Osteocyte (in vitro differentiated cells): ENCODE data around the gene THOC5. TPM values are rescaled to one million over a fixed set of nuclear protein-coding genes. Genes with fewer than 3 reads are reported as not detected.
A peak's percentile ranks its signal among the peaks of the same experiment; 100 is the strongest.

ENCODE experiments used
- DNase-seq: peaks from one replicate; pipeline ENCODE4 v3.0.0; 2021; ENCODE audit warnings: mixed read lengths; ENCODE audit not compliant: unreplicated experiment; ENCODE audit errors: extremely low spot score
- H3K27ac Mint-ChIP-seq: one replicate; pipeline ENCODE4 v1.8.0; 2021; ENCODE audit warnings: mild to moderate bottlenecking, mixed read lengths; ENCODE audit not compliant: unreplicated experiment
- H3K27me3 Mint-ChIP-seq: one replicate; pipeline ENCODE4 v1.8.0; 2021; ENCODE audit warnings: mixed read lengths; ENCODE audit not compliant: unreplicated experiment
- H3K36me3 Mint-ChIP-seq: one replicate; pipeline ENCODE4 v1.8.0; 2021; ENCODE audit warnings: mixed read lengths; ENCODE audit not compliant: unreplicated experiment
- H3K4me1 Mint-ChIP-seq: one replicate; pipeline ENCODE4 v1.8.0; 2021; ENCODE audit warnings: mixed read lengths; ENCODE audit not compliant: unreplicated experiment
- H3K4me3 Mint-ChIP-seq: one replicate; pipeline ENCODE4 v1.8.0; 2021; ENCODE audit warnings: mild to moderate bottlenecking, moderate library complexity, mixed read lengths; ENCODE audit not compliant: unreplicated experiment
- H3K9me3 Mint-ChIP-seq: one replicate; pipeline ENCODE4 v1.8.0; 2021; ENCODE audit warnings: mixed read lengths; ENCODE audit not compliant: unreplicated experiment
- total RNA-seq: library from RNA; stranded (reverse); gene quantifications from 2 replicates; pipeline ENCODE4 v1.2.1, GENCODE V29; 2021
- TF ChIP-seq, protein P1 (sequence below): fragments of 200-600 bp; sonication (generic); IDR thresholded peaks from 2 replicates; pipeline ENCODE4 v1.5.0; 2021; ENCODE audit warnings: antibody characterized with exemption, mild to moderate bottlenecking, moderate library complexity

The THOC5 gene
- total RNA-seq, 1 donor from 2014 or later, result 60.0 TPM

DNA sequence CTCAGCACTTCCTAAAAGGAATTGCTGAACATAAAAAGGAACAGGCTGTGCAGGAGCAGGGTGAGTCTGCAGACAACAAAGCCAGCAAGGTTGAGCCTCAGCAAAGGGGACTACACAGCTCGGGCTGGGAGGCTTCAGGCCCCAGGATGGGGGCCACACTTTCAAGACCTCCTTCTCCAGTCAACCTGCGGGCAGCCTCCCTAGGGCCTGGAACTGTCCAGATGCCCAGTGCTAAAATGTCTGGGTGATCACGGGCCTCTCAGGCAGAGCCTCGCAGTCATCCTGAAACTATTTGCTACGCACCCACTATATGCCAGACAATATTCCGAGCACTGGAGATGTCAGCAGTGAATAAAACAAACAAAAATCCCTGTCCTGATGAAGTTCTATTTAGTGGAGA is 77.4 kb downstream of the THOC5 start:
- Mint-ChIP-seq H3K4me3 (no peak overlapping the region), H3K4me1 (peaks cover 11% of the 10 kb centered on the region), H3K9me3 (no peaks in the 10 kb centered on the region), H3K27me3 (peaks cover 48% of the 10 kb centered on the region), H3K27ac (no peak overlapping the region), H3K36me3 (no peaks in the 10 kb centered on the region)
- TF ChIP-seq, protein P1, sequence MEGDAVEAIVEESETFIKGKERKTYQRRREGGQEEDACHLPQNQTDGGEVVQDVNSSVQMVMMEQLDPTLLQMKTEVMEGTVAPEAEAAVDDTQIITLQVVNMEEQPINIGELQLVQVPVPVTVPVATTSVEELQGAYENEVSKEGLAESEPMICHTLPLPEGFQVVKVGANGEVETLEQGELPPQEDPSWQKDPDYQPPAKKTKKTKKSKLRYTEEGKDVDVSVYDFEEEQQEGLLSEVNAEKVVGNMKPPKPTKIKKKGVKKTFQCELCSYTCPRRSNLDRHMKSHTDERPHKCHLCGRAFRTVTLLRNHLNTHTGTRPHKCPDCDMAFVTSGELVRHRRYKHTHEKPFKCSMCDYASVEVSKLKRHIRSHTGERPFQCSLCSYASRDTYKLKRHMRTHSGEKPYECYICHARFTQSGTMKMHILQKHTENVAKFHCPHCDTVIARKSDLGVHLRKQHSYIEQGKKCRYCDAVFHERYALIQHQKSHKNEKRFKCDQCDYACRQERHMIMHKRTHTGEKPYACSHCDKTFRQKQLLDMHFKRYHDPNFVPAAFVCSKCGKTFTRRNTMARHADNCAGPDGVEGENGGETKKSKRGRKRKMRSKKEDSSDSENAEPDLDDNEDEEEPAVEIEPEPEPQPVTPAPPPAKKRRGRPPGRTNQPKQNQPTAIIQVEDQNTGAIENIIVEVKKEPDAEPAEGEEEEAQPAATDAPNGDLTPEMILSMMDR, result no peak
- DNase-seq, result no peak

DNA sequence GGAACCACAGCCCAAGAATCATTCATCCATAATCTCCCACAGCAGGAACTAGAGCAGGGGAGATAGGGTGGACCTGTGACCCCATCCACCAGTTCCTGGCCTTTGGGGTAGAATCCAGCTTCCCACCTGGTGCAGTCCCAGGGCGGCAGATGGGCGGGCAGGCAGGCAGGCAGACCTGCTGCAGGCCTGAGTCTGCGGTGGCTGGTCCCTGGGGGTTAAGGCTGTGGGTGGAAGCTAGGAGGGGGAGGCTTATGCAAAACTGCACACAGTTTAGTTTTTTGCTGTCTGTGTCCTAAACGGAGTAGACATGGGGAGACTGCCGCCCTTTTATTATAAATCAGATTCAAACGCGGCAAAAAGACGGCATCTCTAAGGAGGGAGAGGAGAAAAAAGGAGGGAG is 78.0 kb downstream of the THOC5 start:
- H3K27me3 Mint-ChIP-seq, result peaks cover 52% of the 10 kb centered on the region
- H3K27ac Mint-ChIP-seq, result no peak overlapping the region
- H3K4me3 Mint-ChIP-seq, result no peak overlapping the region
- H3K36me3 Mint-ChIP-seq, result no peaks in the 10 kb centered on the region
- peaks cover 13% of the 10 kb centered on the region for H3K4me1 Mint-ChIP-seq
- no peak for DNase-seq
- no peaks in the 10 kb centered on the region for H3K9me3 Mint-ChIP-seq
- TF ChIP-seq, protein P1, result no peak

DNA sequence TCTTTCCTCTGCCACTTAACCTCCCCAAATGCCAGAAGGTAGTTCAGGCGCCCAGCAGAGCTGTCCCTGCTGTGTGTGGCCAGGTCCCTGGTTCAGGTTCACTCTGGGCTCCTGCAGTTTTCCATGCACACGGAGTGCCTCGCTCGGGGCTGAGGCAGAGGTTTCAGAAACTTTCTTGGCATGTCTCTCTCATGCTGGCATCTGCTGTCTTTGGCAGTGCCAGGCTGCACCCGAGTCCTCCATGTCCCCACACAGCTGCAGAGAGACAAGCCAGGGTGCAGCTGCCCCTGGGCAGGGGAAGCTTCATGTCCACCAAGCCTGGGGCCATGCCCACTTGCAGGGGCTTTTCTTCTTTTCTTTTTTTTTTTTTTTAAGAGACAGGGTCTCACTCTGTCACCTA is 80.6 kb downstream of the THOC5 start:
- Mint-ChIP-seq H3K27me3 (peaks cover 52% of the 10 kb centered on the region), H3K4me3 (no peak overlapping the region), H3K36me3 (no peaks in the 10 kb centered on the region), H3K4me1 (peaks cover 11% of the 10 kb centered on the region), H3K27ac (no peak overlapping the region), H3K9me3 (no peaks in the 10 kb centered on the region)
- TF ChIP-seq, protein P1, result no peak
- no peak for DNase-seq

DNA sequence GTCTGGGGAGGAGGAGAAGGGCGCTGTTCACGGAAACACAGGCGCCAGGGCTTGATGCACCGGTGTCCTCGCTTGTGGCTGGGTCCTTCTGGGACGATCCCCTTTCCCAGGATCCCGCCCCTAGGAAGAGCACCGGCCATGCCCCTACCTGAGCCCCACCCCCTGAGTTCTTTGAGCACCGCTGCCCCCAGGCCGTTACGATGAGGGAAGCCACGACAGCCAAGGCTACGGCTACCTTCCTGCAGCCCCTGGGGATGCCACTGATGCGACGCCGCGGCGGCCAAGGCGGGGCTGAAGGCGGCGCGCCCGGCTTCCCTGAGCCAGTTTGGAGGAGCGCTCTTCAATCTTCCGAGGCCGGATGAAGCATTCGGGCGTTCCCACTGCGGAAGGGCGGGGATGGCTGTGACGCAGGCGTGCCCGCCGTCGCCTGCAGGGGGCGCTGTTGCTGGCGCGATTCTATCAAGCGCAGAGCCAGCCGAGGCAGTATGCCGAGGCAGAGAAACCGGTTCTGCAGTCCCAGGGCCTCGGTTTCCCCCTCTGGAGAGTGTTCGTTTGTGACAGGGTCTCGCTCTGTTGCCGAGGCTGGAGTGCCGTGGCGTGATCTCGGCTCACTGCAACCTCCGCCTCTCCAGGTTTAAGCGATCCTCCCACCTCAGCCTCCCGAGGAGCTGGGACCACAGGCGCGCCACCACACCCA is 83.2 kb downstream of the THOC5 start:
- Mint-ChIP-seq H3K4me1 (peaks cover 11% of the 10 kb centered on the region), H3K27me3 (peaks cover 46% of the 10 kb centered on the region), H3K36me3 (no peaks in the 10 kb centered on the region), H3K27ac (no peak overlapping the region), H3K9me3 (no peaks in the 10 kb centered on the region), H3K4me3 (peak overlapping the region; percentile 63)
- DNase-seq, result peak; percentile 92
- TF ChIP-seq, protein P1, result peak; percentile 95

DNA sequence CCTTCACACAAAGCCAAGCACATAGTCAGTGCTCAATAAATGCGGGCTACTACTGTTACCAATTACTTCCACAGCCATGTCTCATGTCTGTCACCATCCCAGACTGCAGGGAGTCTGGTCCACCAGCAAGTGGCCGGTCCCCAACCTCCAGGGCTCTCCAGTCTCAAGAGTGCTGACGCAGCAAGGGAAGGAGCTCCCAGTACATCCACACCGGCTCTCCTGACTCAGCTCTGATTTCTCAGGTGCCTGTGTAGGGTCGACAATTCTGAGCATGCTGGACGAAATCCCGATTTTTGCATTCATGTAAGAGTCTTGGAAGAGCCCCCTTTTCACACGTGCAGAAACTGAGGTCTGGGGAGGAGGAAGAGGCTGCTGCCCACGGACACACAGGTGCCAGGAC is 83.8 kb downstream of the THOC5 start:
- no peak for DNase-seq
- Mint-ChIP-seq H3K27ac (no peak overlapping the region), H3K4me3 (peak overlapping the region; percentile 63), H3K9me3 (no peaks in the 10 kb centered on the region), H3K4me1 (peaks cover 11% of the 10 kb centered on the region), H3K36me3 (no peaks in the 10 kb centered on the region), H3K27me3 (peaks cover 45% of the 10 kb centered on the region)
- TF ChIP-seq, protein P1, result no peak
